ENCODE measurements around the gene FHIP1A.
A peak's percentile ranks its signal among the peaks of the same experiment; 100 is the strongest.
"Not testable (repeated sequence)": the region's sequence is repeated elsewhere in the genome, so short reads cannot be mapped to it uniquely, and the experiment has no call there.

FHIP1A gene

DNA sequence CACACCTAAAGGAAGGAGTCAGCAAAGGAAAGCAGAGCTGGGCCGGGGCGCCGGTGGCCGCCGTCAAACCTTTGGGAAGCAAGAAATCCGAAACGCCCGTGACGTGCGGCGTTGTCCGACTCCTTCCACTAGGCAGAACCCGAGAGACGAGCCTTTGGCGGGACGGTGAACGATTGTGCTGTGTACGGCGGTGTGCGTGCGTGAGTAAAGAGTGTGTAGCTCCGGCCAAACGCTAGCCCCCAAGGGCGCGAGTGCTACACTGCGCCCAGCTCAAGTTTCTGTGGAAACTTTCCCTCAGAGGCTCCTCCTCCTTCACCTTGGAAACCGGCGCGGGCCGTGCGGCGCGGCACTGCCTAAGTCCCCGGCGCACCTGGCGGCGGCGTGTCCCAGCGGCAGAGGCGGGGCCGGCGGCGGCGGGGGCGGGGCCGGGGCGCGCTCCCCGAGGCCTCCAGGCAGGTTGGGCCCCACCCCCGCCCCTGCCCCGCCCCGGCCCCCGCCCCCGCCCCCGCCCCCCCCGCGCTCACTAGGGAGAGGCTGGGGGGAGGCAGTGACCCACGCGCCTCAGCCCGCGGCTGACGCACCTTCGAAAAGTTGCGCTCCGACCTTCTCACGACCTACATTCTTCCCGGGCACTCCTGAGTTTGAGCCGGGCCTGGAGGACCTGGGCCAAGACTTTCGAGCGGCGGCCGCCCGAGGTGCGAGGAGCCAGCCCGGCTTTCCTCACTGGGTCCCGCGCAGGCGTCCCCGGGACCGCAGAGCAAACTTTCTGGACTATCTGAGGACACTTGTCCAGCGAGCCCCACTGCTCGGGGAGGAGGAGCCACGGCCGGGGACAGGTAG, at the start of gene FHIP1A:
FHIP1A (plus strand) TSS at position 547 of the 840 bp plus-strand sequence. CDS start 157,084 bp downstream, outside the sequence.
- peak; percentile 55 for DNase-seq (ENCODE audit: low spot score)

DNA sequence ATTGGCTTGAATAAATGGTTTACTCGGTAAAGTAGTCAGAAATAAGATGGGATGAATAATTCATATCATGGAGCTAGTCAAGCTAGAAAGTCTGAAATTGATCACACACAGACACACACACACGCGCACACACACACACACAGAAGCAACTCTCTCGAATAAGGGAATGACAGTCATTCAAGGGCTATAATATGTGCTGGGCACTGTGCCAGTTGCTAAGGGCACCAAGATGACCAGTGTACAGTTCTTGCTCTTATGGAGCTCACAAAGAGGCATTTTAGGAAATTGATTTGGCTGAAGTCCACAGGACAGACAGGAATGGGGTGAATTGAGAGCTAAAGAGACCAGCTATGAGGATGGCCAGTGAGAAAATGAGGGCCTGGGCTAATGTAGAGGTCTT, 49.4 kb upstream of the FHIP1A start:
- DNase-seq (ENCODE audit: low spot score), result no peak

DNA sequence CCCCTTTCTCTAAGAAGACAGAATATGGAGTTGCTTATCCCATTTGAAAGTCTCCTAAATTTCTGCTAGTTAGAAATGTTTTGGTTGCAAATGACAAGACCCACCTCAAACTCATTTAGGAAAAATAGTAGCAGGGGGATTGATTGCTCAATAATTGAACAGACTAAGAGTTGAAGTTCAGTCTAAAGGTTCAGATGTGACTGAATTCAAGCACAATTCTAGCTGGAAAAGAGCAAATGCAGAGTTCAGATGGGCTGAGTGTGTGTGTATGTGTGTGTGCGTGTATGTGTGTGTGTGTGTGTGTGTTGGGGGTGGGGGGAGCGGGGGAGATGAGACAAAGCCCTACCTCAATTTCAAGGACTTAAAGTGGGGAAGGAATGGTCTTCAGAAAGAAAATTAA, 47.9 kb upstream of the FHIP1A start:
- DNase-seq (ENCODE audit: low spot score), result no peak

DNA sequence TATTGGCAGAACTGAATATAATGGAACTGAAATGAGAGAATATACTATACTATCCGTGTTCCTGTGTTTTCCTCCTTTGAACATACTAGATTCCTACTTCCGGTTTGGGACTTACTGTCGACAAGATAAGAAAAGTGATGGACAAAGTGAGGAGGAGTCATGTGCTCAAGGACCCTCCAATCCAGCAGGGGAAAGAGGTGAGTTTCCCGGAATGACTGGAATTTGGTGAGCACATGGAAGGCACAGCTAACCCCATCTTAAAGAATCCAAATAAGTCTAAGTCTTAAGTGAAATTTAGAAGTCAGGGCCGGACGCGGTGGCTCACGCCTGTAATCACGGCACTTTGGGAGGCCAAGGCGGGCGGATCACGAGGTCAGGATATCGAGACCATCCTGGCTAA, 47.0 kb upstream of the FHIP1A start:
- no peak for DNase-seq (ENCODE audit: low spot score)

DNA sequence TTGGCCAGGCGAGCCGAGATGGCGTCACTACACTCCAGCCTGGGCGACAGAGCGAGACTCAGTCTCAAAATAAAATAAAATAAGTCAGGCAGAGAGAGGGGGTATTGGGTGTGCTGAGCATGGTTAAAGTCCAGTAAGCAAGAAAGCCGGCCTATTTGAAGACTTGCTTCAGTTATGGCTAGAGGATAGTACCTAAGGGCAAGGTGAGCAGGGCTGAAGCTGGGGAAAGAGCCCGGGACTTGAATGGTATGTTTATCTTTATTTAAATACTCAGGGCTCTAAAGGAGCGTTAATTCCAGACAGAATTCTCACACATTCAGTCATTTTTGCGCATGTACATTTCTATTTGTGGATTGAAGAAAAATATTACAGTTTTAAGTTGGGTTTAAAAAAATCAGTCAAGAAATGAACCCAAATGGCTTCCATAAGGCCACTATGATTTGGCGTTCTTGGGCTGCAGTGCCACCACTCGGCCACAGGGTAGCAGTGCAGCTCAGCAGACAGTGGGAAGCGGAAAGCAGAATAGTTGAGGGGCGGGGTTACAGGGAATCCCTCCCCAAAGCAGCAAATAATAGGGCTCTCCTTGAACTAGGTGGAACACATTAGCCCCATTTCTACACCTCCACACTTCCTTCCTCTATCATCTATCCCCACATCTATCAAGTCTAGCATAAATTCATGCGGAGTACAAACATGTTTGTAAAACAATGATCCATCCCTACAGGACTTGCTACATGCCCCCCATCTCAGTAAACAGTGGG, 46.4 kb upstream of the FHIP1A start:
- DNase-seq (ENCODE audit: low spot score), result peak; percentile 86

DNA sequence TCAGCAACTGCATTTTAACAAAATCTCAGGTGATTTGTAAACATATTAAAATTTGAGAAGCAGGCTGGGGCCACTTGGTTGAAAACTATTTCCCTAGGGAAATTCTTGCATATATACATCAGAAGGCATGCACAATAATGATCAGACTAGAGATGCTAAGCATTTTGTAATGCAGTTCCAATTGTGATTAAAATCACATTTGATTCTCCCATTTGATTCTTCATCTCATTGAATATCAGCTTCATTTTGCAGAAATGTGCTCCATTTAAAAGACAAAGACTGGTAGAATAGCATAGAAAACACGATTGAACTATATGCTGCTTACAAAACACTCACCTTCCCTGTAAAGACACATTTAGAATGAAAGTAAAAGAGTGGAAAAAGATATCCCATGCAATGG, 32.4 kb upstream of the FHIP1A start:
- no peak for DNase-seq (ENCODE audit: low spot score)

DNA sequence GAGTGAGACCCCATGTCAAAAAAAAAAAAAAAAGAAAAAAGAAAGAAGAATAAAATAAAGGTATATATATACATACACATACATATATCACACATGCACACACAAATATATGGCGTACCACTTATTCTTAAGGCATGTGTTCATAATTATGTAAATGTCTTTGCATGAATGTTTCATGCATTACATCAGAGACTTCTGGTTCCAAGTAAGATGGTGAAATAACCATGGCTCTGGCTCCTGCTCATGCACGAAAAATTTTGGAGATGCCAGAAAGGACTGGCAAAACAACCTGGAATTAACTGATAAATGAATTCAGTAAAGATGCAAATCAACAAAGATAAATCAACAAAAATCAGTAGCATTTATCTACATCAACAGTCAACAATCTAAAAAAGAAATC, 19.7 kb upstream of the FHIP1A start:
- DNase-seq (ENCODE audit: low spot score), result peak; percentile 56

DNA sequence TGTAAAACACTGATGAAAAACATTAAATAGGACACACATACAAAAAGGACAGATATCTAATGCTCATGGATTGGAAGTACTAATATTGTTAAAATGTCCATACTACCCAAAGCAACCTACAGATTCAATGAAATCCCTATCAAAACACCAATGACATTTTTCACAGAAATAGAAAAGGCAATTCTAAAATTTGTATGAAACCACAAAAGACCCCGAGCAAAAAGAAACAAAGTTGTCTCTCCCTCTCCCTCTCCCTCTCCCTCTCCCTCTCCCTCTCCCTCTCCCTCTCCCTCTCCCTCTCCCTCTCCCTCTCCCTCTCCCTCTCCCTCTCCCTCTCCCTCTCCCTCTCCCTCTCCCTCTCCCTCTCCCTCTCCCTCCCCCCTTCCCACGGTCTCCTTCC, 19.2 kb upstream of the FHIP1A start:
- DNase-seq (ENCODE audit: low spot score), result not testable (repeated sequence)

DNA sequence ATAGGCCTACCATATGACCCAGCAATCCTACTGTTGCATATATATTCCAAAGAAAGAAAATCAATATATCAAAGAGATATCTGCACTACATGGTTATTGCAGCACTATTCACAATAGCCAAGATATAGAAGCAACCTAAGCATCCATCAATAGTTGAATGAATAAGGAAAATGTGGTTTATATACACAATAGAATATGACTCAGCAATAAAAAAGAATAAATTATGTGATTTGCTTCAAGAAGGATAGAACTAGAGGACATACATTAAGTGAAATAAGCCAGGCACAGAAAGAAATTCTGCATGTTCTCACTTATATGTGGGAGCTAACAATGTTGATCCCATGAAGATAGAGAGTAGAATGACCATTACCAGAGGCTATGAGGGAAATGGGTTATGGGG, 13.1 kb upstream of the FHIP1A start:
- DNase-seq (ENCODE audit: low spot score), result no peak

DNA sequence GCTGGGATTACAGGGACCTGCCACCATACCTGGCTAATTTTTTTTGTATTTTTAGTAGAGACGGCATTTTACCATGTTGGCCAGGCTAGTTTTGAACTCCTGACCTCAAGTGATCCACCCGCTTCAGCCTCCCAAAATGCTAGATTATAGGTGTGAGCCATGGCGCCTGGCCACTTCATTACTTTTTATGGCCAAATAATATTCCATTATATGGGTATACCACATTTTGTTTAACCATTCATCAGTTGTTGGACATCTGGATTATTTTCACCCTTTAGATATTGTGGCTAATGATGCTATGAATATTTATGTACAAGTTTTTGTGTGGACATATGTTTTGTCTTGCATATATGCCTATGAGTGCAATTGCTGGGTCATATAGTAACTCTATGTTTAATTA, 8.6 kb upstream of the FHIP1A start:
- DNase-seq (ENCODE audit: low spot score), result no peak

DNA sequence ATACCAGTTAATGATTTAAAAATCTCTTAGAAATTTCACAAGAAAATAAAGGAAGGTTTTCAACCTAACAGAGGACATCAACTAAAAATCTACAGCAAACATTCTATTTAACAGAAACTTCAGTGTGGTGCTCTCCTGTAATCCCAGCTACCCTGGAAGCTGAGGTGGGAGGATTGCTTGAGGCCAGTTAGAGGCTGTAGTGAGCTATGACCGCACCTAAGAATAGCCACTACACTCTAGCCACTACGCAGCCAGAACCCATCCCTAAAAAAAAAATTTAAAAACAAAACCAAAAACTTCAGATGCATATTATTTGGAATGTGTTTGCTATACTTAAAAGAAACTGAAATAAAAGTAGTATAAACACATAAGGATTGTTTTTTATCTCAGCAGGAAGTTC, 7.2 kb upstream of the FHIP1A start:
- DNase-seq (ENCODE audit: low spot score), result no peak

DNA sequence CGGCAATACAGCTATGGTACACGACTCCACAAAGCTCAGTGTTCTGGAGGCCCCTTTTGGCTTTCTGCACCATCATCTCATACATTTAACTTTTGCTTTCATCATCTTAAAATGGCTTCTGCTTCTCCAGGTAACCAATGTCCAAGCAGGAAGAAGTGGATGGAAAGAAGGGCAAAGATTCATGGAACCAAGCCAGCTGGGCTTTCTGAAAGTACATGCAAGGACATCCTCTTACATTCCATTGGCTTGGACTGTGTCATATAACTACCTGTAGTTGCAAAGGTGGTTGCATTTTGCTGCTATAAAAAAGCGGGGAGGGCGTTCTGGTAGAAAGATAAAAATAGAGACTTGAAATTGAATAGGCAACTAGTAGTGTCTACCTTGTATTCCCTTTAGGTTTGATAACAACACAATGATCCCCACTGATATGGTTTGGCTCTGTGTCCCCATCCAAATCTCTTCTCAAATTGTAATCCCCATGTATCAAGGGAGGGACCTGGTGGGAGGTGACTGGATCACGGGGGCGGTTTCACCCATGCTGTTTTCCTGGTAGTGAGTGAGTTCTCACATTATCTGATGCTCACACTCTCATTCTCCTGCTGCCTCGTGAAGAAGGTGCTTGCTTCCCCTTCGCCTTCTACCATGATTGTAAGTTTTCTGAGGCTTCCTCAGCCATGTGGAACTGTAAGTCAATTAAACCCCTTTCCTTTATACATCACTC, 6.7 kb upstream of the FHIP1A start:
- no peak for DNase-seq (ENCODE audit: low spot score)

DNA sequence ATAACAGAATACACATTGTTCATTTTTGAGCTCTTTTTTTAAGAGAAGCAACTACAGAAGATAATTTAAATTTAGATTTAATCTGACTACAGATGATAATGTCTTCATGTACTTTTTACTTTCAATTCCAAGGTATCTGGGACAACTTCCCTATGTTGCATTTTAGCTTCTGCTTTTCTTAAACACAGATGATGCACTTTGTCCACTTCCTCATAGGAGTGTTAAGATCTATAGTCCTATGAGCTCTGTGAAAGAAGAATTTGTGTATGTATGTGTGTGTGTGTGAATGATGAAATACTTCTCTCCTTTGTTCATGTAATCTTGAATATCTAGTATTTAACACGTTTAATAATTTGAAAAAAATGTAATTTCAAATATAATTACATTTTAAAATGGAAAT, 5.3 kb upstream of the FHIP1A start:
- DNase-seq (ENCODE audit: low spot score), result no peak

DNA sequence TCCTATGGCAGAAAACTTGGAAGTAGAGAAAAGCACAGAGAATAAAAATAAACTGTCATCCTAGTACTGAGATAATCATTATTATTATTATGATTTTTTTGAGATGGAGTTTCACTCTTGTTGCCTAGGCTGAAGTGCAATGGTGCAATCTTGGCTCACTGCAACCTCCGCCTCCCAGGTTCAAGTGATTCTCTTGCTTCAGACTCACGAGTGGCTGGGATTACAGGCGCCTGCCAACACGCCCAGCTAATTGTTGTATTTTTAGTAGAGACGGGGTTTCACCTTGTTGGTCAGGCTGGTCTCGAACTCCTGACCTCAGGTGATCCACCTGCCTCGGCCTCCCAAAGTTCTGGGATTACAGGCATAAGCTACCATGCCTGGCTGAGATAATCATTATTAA, 4.2 kb upstream of the FHIP1A start:
- DNase-seq (ENCODE audit: low spot score), result not testable (repeated sequence)

DNA sequence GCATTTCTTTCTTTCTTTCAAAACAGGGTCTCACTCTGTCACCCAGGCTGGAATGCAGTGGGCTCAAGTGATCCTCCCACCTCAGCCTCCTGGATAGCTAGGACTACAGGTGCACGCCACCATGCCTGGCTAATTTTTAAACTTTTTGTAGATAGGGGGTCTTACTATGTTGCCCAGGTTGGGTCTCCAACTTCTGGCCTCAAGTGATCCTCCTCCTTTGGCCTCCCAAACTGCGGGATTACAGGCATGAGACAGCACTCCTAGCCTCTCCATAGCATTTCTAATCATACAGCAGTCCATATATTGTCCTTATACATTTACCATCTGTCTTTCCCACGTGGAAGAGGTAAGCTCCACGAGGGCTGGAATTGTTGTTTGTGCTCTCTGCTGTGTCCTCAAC, 2.0 kb upstream of the FHIP1A start:
- DNase-seq (ENCODE audit: low spot score), result no peak

DNA sequence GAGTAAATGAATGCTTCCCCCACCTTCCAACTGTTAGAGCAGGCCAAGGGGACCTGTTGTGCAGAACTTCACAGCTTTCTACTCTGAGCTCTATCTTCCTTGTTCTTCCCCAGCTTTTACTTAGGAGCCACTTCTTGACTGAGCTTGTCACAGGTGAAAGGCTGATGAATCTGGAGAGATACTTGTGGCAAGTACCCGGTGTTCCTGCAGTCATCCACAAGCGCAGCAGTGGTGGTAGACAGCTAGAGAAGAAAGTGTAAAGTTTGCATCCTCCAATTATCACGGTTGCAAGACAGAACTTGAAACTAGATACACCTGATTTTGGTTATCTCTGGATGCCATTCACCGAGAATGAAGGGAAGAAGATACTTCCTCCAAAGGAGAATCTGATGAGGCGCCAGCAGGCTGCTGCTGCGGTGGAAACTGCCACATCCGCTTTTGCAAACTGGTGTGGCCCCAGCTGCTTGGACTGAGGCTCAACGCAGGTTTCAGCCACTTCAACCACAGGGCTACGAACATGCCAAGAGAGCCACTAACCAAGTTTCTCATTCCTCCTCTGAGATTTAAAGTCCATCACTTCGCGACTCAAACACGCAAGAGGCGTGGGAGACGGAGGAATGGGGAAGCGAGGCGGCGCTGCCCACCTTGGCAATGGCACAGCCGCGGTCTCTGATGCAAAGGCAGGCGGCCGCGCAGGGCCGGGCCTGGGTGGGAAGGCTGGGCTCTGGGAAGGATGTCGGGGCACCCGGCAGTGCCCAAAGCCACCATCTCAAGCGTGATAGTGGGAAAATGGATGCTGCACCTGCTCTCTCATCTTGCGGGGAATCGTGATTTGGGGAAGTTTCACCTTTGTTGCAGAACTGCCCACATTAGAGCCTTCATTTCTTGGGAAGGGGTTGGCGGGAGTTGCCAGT, 1.3 kb upstream of the FHIP1A start:
- DNase-seq (ENCODE audit: low spot score), result peak; percentile 26

DNA sequence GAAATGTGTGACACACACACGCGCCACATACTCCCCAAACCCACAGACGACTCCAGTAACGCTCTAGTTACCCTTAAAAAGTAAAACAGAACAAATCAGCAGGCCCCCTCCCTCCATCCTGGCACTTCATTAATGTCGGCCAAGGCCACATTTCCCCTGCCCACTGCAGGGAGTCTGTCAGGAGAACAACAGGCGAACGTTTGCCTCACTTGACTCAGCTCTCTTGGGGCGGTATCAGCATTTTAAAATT, 671 bp upstream of the FHIP1A start:
- DNase-seq (ENCODE audit: low spot score), result no peak

DNA sequence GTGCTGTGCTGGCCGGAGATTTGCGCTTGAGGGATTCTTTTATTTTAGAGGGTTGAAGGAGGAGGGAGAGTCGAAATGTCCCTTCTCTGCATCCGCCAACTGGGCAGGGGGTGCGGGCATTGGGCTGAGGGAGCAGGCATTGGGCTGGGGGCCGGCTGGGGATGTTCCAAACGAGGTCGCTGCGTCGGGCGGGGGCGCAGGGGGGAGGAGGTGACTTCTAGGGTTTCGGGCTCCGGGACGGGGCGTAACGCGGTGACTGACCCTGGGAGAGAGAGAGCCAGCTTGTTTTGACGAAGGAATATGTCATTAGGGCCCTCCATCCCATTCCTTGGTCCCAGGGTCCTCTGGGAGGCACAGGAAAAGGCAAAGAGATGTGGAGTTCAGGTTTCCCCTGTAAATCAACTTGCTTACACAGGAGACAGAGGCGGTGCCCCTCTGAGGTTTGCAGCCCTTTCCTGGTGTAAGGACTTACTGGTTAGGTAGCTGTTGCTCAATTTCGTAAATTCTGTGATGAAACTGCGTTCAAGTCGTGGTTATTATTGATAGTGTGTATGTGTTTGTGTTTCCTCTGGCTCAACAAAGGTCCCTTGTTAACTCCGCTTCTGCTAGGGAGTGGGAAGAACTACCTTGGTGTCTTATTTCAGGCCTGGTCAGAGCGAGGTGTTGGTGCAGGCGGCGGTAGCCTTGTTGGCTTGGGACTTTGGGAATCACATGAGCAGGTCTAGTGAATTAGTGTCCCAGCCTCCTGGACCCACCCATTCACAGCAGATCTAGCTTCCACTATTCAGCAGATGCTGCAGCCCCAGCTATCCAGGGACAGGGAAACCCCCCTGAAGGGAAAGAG, 716 bp downstream of the FHIP1A start:
- DNase-seq (ENCODE audit: low spot score), result no peak

DNA sequence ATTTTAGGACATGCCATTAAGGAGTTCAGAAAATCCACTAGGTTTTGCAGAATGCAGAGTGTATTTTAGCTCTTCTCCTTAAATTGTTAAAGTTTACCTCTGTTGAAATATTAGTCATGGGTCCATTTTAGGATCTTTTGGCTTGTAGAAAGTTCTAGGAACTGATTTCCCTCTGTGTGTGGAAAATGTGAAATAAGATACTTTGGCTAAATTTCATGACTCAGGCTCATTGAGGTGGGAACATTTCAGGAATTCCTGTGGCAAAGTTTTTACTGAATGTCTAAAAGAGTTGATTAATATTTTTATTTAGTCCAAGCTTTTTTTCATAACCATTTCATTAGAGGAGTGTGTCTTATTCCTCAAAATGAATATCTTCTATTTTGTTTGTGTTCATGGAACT, 7.0 kb downstream of the FHIP1A start:
- DNase-seq (ENCODE audit: low spot score), result peak; percentile 57

DNA sequence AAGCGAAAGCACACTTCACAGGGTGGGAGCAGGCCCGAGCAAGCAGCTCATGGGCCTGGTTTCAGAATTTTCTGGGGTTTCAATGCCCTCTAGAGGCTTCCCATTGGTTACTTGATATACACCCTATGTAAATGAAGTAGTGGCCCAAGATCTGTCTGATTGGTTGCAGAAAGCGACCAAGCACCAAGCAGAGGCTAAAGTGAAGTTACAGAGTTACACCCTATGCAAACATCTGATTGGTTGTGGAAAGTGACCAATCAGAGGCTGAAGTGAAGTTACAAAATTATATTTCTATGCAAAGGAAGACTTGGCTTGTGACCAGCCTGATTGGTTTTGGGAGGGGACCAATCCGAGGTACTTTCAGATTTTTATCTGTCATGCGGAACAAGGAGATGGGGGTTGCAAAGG, 8.2 kb downstream of the FHIP1A start:
- no peak for DNase-seq (ENCODE audit: low spot score)

DNA sequence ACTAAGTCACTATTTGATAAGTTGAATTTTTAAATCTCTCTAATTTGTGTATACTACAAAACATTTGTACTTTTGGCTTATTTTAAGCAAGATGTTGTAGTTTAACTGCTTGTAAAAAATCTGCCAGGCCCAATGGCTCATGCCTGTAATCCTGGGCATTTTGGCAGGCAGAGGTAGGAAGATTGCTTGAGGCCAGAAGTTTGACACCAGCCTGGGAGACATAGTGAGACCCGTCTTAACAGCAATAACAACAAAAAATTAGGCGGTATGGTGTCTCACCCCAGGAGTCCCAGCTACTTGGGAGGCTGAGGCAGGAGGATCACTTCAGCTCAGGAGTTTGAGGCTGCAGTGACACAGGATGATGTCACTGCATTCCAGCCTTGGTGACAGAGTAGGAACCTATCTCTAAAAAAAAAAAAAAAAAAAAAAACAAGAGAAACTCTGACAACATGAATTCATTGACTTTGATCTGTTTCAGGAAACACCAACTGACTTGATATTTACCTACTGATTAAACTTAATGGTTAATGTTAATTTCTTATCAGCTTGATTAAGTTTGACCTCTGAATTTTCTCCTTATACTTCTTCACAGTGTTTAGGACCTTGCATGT, 8.9 kb downstream of the FHIP1A start:
- DNase-seq (ENCODE audit: low spot score), result no peak

All from AG08395 (cell line).